HEK293 (cell line): Measurements from ENCODE around the gene PRKAG3.
A peak's percentile ranks its signal among the peaks of the same experiment; 100 is the strongest.

Source experiments
- GLIS1 ChIP-seq: fragments of 450-650 bp; formaldehyde crosslinking; IDR thresholded peaks from 2 replicates; pipeline ENCODE4 v1.5.1; 2016; ENCODE audit warnings: missing biosample characterization, missing genetic modification characterization
- HIC1 ChIP-seq: fragments of 450-650 bp; formaldehyde crosslinking; IDR thresholded peaks from 2 replicates; pipeline ENCODE4 v1.5.1; 2016; ENCODE audit warnings: missing biosample characterization, missing genetic modification characterization
- HOXA7 ChIP-seq: sonication (generic); formaldehyde crosslinking; IDR thresholded peaks from 2 replicates; pipeline ENCODE4 v1.8.1; 2022; ENCODE audit warnings: missing genetic modification reagents, borderline replicate concordance
- KLF16 ChIP-seq: fragments of 450-650 bp; formaldehyde crosslinking; IDR thresholded peaks from 2 replicates; pipeline ENCODE4 v1.5.1; 2017; ENCODE audit warnings: missing biosample characterization, missing genetic modification characterization
- KLF7 ChIP-seq: fragments of 450-650 bp; formaldehyde crosslinking; IDR thresholded peaks from 2 replicates; pipeline ENCODE4 v1.5.1; 2016; ENCODE audit warnings: missing biosample characterization, missing genetic modification characterization, borderline replicate concordance
- KLF8 ChIP-seq: fragments of 450-650 bp; formaldehyde crosslinking; IDR thresholded peaks from 2 replicates; pipeline ENCODE4 v1.5.1; 2016; ENCODE audit warnings: missing biosample characterization, missing genetic modification characterization
- OVOL3 ChIP-seq: fragments of 450-650 bp; formaldehyde crosslinking; IDR thresholded peaks from 2 replicates; pipeline ENCODE4 v1.5.1; 2016; ENCODE audit warnings: missing biosample characterization, missing genetic modification characterization
- PRDM4 ChIP-seq: fragments of 450-650 bp; formaldehyde crosslinking; IDR thresholded peaks from 2 replicates; pipeline ENCODE4 v1.5.1; 2017; ENCODE audit warnings: missing biosample characterization, missing genetic modification characterization
- SALL2 ChIP-seq: fragments of 450-650 bp; formaldehyde crosslinking; IDR thresholded peaks from 2 replicates; pipeline ENCODE4 v1.5.0; 2017; ENCODE audit warnings: missing biosample characterization, mild to moderate bottlenecking, missing genetic modification characterization, borderline replicate concordance
- SCRT2 ChIP-seq: fragments of 450-650 bp; formaldehyde crosslinking; IDR thresholded peaks from 2 replicates; pipeline ENCODE4 v1.5.1; 2016; ENCODE audit warnings: missing biosample characterization, missing genetic modification characterization
- SP2 ChIP-seq: fragments of 450-650 bp; formaldehyde crosslinking; IDR thresholded peaks from 2 replicates; pipeline ENCODE4 v1.5.1; 2016; ENCODE audit warnings: missing biosample characterization, missing genetic modification characterization
- ZBTB48 ChIP-seq: fragments of 450-650 bp; formaldehyde crosslinking; IDR thresholded peaks from 2 replicates; pipeline ENCODE4 v1.5.1; 2016; ENCODE audit warnings: missing biosample characterization, missing genetic modification characterization
- ZNF184 ChIP-seq: fragments of 450-650 bp; IDR thresholded peaks from 2 replicates; pipeline ENCODE4 v1.5.1; 2018; ENCODE audit warnings: missing biosample characterization, mild to moderate bottlenecking, missing genetic modification characterization
- ZNF2 ChIP-seq: fragments of 450-650 bp; formaldehyde crosslinking; IDR thresholded peaks from 2 replicates; pipeline ENCODE4 v1.5.1; 2016; ENCODE audit warnings: missing biosample characterization, missing genetic modification characterization
- ZNF23 ChIP-seq: fragments of 450-650 bp; formaldehyde crosslinking; IDR thresholded peaks from 2 replicates; pipeline ENCODE4 v1.5.1; 2016; ENCODE audit warnings: missing biosample characterization, missing genetic modification characterization, borderline replicate concordance
- ZNF248 ChIP-seq: fragments of 450-650 bp; formaldehyde crosslinking; IDR thresholded peaks from 2 replicates; pipeline ENCODE4 v1.5.1; 2017; ENCODE audit warnings: missing biosample characterization, missing genetic modification characterization
- ZNF292 ChIP-seq: fragments of 450-650 bp; formaldehyde crosslinking; IDR thresholded peaks from 2 replicates; pipeline ENCODE4 v1.5.1; 2016; ENCODE audit warnings: low read depth, missing biosample characterization, missing genetic modification characterization, borderline replicate concordance
- ZNF362 ChIP-seq: fragments of 450-650 bp; formaldehyde crosslinking; IDR thresholded peaks from 2 replicates; pipeline ENCODE4 v1.5.1; 2016; ENCODE audit warnings: missing biosample characterization, missing genetic modification characterization
- ZNF366 ChIP-seq: fragments of 450-650 bp; formaldehyde crosslinking; conservative IDR thresholded peaks from 2 replicates; pipeline ENCODE4 v1.5.1; 2016; ENCODE audit warnings: missing biosample characterization, missing genetic modification characterization
- ZNF521 ChIP-seq: fragments of 450-650 bp; formaldehyde crosslinking; IDR thresholded peaks from 2 replicates; pipeline ENCODE4 v1.5.1; 2017; ENCODE audit warnings: missing biosample characterization, mild to moderate bottlenecking, missing genetic modification characterization
- ZNF558 ChIP-seq: fragments of 450-650 bp; formaldehyde crosslinking; IDR thresholded peaks from 2 replicates; pipeline ENCODE4 v1.5.1; 2016; ENCODE audit warnings: missing biosample characterization, missing genetic modification characterization
- ZNF596 ChIP-seq: fragments of 450-650 bp; IDR thresholded peaks from 2 replicates; pipeline ENCODE4 v1.5.0; 2018; ENCODE audit warnings: missing biosample characterization, mild to moderate bottlenecking, missing genetic modification characterization, moderate library complexity
- ZNF600 ChIP-seq: fragments of 450-650 bp; formaldehyde crosslinking; IDR thresholded peaks from 2 replicates; pipeline ENCODE4 v1.5.1; 2016; ENCODE audit warnings: missing biosample characterization, missing genetic modification characterization
- ZNF629 ChIP-seq: fragments of 450-650 bp; formaldehyde crosslinking; IDR thresholded peaks from 2 replicates; pipeline ENCODE4 v1.5.1; 2017; ENCODE audit warnings: missing biosample characterization, missing genetic modification characterization
- ZNF76 ChIP-seq: fragments of 450-650 bp; formaldehyde crosslinking; IDR thresholded peaks from 2 replicates; pipeline ENCODE4; 2016; ENCODE audit warnings: low read depth, missing biosample characterization, missing genetic modification characterization, borderline replicate concordance
- ZNF776 ChIP-seq: fragments of 450-650 bp; formaldehyde crosslinking; IDR thresholded peaks from 2 replicates; pipeline ENCODE4 v1.5.0; 2017; ENCODE audit warnings: missing biosample characterization, missing genetic modification characterization, borderline replicate concordance
- ZNF791 ChIP-seq: fragments of 450-650 bp; formaldehyde crosslinking; IDR thresholded peaks from 2 replicates; pipeline ENCODE4 v1.5.1; 2016; ENCODE audit warnings: missing biosample characterization, missing genetic modification characterization
- ZNF830 ChIP-seq: fragments of 450-650 bp; IDR thresholded peaks from 2 replicates; pipeline ENCODE4 v1.5.0; 2018; ENCODE audit warnings: missing biosample characterization, missing genetic modification characterization, low read depth, mild to moderate bottlenecking, moderate library complexity

Gene PRKAG3

DNA sequence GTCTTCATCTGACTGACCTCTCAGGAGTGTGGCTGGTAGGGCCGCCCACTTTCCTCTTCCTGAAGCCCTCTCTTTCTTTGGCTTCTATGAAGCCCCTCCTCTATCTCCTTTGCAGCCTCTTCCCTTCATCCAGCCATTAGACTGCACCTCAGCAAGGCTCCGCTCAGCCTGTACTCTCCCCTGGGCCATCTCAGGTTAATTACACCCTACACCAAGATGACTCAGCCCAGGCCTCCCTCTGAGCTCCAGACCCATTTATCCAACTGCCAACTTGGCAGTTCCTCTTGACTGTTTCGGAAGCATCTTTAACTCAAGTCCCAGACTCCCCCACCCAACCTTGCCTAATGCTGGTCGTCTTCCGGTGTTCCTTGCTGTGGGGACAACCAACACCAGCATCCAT lies 22.2 kb upstream of the PRKAG3 start (continued):
- TF ChIP-seq KLF8 (tag by site-specific recombination) (peak; percentile 69), ZNF2 (tag by site-specific recombination) (no peak), PRDM4 (tag by site-specific recombination) (peak; percentile 67; the same call in 1 of the 2 replicates), ZNF76 (tag by site-specific recombination) (no peak; the same call in 1 of the 2 replicates), ZNF600 (tag by site-specific recombination) (peak; percentile 82), ZNF629 (tag by site-specific recombination) (peak; percentile 64), KLF16 (tag by site-specific recombination) (no peak), ZNF776 (tag by site-specific recombination) (no peak), ZNF23 (tag by site-specific recombination) (no peak), ZNF521 (tag by site-specific recombination) (no peak), KLF7 (tag by site-specific recombination) (no peak), OVOL3 (tag by site-specific recombination) (no peak), GLIS1 (tag by site-specific recombination) (peak; percentile 96), ZNF791 (tag by site-specific recombination) (no peak), ZNF184 (no peak), SCRT2 (tag by site-specific recombination) (no peak), SP2 (tag by site-specific recombination) (peak; percentile 44; the same call in 1 of the 2 replicates), ZNF596 (tag by site-specific recombination) (no peak), SALL2 (tag by site-specific recombination) (no peak), ZNF248 (tag by site-specific recombination) (no peak), HIC1 (no peak), ZNF366 (tag by site-specific recombination) (no peak; the same call in 1 of the 2 replicates), ZNF830 (tag by site-specific recombination) (no peak), ZNF362 (tag by site-specific recombination) (no peak), HOXA7 (CRISPR knock-in tag) (no peak), ZBTB48 (no peak), ZNF292 (tag by site-specific recombination) (no peak), ZNF558 (tag by site-specific recombination) (no peak)
